Measurements from ENCODE around the gene AHNAK2. TPM values are rescaled to one million over a fixed set of nuclear protein-coding genes. Genes with fewer than 3 reads are reported as not detected.

Gene AHNAK2
- total RNA-seq, 1 donor from 2014 or later: 1.1 TPM

DNA sequence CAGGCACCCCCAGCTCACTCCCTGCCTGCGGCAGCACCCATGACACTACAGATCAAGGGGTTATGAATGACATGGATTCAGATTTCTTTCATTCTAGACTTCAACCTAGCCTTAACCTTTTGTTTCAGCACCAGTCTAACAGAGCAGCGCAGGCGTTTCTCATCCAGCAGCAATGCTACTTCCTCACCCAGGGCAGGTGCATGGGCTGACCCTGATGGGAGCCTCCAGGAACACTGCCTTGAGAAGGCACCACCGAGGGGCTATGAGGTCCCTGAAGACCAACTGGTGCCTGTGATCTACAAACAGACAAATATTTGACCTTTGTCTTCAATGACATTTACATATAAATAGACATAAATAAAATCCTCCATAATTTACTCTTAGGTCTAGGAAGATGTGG, 31.9 kb upstream of the AHNAK2 start:
- no peak overlapping the region for H3K27ac Mint-ChIP-seq
- no peaks in the 10 kb centered on the region for H3K27me3 Mint-ChIP-seq
- DNase-seq (ENCODE audit: low spot score, unreplicated experiment): no peak
- peaks cover 2% of the 10 kb centered on the region for H3K4me1 Mint-ChIP-seq (ENCODE audit: low read depth)
- TF ChIP-seq, protein P1, sequence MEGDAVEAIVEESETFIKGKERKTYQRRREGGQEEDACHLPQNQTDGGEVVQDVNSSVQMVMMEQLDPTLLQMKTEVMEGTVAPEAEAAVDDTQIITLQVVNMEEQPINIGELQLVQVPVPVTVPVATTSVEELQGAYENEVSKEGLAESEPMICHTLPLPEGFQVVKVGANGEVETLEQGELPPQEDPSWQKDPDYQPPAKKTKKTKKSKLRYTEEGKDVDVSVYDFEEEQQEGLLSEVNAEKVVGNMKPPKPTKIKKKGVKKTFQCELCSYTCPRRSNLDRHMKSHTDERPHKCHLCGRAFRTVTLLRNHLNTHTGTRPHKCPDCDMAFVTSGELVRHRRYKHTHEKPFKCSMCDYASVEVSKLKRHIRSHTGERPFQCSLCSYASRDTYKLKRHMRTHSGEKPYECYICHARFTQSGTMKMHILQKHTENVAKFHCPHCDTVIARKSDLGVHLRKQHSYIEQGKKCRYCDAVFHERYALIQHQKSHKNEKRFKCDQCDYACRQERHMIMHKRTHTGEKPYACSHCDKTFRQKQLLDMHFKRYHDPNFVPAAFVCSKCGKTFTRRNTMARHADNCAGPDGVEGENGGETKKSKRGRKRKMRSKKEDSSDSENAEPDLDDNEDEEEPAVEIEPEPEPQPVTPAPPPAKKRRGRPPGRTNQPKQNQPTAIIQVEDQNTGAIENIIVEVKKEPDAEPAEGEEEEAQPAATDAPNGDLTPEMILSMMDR (IDR thresholded peaks at IDR 0.05; ENCODE audit: unreplicated experiment): no peak
- no peaks in the 10 kb centered on the region for H3K9me3 Mint-ChIP-seq (ENCODE audit: low read depth)
- H3K36me3 Mint-ChIP-seq (ENCODE audit: insufficient read depth): peaks cover 2% of the 10 kb centered on the region
- H3K4me3 Mint-ChIP-seq (ENCODE audit: low read depth): no peak overlapping the region

DNA sequence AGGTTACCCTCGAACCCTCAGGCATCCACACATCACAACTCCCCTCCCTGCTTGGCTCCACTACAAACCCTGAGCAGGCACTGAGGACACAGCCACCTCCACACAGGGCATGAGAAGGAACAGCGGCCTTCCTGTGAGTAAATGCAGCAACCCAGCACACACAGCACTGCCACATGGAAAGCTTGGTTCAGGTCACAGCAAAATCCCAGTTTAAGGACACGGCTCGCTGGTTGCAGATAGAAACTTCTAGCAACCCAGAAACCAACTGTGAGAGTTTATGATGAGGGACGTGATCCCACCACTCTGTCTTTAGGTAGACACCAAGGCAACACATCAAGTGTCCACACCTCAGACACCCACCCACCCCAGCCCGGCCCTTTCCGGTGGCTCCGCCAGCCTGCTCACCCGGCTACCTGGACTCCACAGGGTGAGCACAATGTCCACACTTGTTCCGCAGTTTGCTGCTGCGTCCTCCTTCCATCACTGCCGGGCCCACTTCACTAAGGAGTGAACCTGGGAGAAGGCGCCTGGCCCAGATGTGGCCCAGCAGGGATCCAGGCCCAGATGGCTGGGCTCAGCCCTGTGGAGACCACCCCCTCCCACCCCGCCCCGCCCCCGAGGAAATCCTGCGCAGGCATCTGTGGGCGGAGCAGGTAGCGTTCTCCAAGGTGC, 29.6 kb upstream of the AHNAK2 start:
- Mint-ChIP-seq H3K36me3 (ENCODE audit: insufficient read depth) (peaks cover 2% of the 10 kb centered on the region), H3K4me3 (ENCODE audit: low read depth) (no peak overlapping the region), H3K4me1 (ENCODE audit: low read depth) (no peaks in the 10 kb centered on the region), H3K27me3 (no peaks in the 10 kb centered on the region), H3K9me3 (ENCODE audit: low read depth) (no peaks in the 10 kb centered on the region), H3K27ac (no peak overlapping the region)
- no peak for DNase-seq (ENCODE audit: low spot score, unreplicated experiment)
- TF ChIP-seq, protein P1 (IDR thresholded peaks at IDR 0.05; ENCODE audit: unreplicated experiment): no peak

DNA sequence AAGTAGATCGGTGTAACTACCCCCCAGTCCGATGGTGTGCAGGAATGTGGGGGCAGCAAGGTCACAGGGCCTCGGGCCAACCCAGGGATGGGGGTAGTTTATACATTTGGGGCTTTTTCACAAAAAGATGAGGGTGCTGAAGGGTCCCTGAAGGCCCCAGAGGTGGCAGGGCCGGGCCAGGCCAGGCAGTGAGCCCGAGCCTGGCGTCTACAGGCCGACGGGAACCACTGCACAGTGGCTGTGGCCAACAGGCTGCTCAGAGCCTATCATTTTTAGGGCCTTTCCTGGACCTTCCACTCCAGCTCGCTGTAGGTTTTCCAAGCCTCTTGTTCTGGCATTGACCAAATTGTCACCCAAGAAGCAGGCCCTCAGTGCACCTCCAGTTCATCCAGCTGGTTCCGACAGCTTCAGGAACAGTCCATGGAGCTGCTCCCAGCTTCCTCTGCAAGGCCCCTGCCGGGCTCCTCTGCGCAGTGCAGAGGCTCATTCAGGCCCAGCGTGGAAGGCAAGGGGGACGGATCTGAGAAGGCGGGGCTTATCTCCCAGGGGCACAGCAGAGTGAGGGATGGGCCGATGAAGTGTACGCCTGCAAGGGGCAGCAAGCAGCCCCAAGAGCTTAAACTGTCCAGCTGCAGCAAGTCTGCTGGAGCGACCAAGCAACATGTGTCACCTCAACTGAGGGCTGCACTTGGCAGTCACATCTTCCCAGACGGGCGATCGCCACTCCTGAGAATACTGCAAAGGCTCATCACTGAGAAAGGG, 28.8 kb upstream of the AHNAK2 start:
- Mint-ChIP-seq H3K4me3 (ENCODE audit: low read depth) (no peak overlapping the region), H3K4me1 (ENCODE audit: low read depth) (no peaks in the 10 kb centered on the region), H3K27me3 (no peaks in the 10 kb centered on the region), H3K27ac (no peak overlapping the region), H3K36me3 (ENCODE audit: insufficient read depth) (peaks cover 2% of the 10 kb centered on the region), H3K9me3 (ENCODE audit: low read depth) (no peaks in the 10 kb centered on the region)
- TF ChIP-seq, protein P1 (IDR thresholded peaks at IDR 0.05; ENCODE audit: unreplicated experiment): no peak
- no peak for DNase-seq (ENCODE audit: low spot score, unreplicated experiment)

DNA sequence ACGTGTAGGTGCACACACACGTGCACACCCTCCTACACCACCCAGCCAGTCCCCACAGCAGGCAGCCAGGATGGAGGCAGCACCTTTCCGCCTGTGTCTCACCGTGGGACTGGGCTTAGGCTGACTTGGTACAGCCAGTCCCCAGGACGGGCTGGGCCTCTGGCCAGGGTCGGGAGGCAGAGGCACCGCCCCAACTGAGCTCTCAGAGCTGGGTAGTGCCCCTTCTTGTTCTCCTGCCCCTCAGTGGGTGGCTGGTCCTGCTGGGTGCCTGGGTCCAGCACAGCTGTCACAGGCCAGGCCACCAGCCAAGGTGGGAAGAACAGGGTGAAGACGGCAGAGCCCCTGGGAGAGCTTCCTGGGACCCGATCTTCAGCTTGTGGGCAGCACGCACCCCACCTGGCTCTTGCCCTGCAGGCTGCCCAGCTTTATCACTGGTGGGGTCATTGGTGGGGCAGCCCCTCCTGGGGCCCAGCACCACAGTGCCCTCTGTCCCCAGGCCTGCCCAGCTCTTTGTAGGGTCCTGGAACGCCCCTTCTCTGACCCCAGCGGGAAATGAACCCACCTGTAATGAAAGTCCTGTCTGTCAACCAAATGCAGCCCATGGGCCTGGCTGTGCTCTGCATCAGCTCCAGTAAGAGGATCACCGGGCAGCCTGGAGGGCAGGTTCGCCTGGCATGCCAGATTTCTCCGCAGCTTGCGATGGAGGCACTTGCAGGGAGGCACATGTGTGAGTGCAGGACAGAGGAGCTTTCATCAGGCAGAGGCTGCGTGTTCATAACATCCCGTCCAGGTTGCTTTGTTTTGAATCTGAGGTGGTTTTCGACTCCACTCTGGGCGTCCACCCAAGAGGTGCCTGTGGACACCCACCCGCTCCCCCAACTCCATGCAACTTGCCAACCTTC, 28.0 kb upstream of the AHNAK2 start:
- Mint-ChIP-seq H3K4me3 (ENCODE audit: low read depth) (no peak overlapping the region), H3K9me3 (ENCODE audit: low read depth) (no peaks in the 10 kb centered on the region), H3K36me3 (ENCODE audit: insufficient read depth) (peaks cover 2% of the 10 kb centered on the region), H3K27me3 (no peaks in the 10 kb centered on the region), H3K4me1 (ENCODE audit: low read depth) (no peaks in the 10 kb centered on the region), H3K27ac (no peak overlapping the region)
- DNase-seq (ENCODE audit: low spot score, unreplicated experiment): no peak
- TF ChIP-seq, protein P1 (IDR thresholded peaks at IDR 0.05; ENCODE audit: unreplicated experiment): no peak

DNA sequence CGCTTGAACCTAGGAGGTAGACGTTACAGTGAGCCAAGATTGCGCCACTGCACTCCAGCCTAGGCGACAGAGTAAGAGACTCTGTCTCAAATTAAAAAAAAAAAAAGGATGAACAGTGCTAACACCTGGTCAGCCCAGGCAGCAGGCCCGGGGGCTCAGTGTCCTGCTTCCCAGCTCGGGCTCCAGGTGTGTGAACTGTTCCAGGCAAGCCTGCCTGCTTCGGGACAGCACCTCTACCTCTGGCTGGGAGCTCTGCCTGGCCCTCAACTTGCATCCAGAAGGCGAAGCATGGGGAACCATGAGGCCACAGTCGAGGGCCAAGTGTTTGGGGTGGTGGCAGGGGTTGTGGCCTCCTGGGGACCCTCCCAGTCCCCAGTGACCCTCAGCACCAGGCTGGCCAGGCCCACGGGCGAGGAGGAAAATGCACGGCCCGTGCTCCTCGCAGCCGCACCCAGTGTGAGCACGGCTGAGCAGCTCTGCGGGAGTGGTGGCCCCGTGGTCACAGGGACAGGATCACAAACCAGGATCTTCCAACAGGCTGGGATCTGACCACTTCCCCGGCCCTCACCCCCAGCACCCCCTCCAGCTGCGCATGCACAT, 27.3 kb upstream of the AHNAK2 start:
- no peak for DNase-seq (ENCODE audit: low spot score, unreplicated experiment)
- Mint-ChIP-seq H3K27me3 (no peaks in the 10 kb centered on the region), H3K36me3 (ENCODE audit: insufficient read depth) (peaks cover 2% of the 10 kb centered on the region), H3K9me3 (ENCODE audit: low read depth) (no peaks in the 10 kb centered on the region), H3K4me3 (ENCODE audit: low read depth) (no peak overlapping the region), H3K27ac (no peak overlapping the region), H3K4me1 (ENCODE audit: low read depth) (no peaks in the 10 kb centered on the region)
- TF ChIP-seq, protein P1 (IDR thresholded peaks at IDR 0.05; ENCODE audit: unreplicated experiment): no peak

Measured in progenitor cell of endocrine pancreas (in vitro differentiated cells).